Measurements from ENCODE around the gene ACP1.

Gene ACP1

DNA sequence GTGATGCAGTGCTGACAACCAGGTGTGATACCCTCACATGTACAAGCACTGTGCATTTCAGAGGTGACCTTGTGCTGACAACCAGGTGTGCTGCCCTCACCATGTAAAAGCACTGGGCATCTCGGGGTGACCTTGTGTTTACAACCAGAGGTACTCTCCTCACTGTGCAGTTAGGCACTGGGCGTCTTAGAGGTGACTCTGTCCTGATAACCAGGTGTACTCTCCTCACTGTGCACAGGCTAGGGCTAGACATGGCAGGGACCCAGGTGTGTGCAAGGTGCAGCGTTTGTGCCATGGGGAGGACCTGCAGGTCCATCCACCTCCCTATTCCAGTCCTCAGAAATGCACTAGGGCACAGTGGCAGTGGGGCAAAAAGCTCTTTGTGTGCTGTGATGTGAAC, 31.6 kb downstream of the ACP1 start:
- DNase-seq (ENCODE audit: low read depth): no peak
- TF ChIP-seq, protein P1, sequence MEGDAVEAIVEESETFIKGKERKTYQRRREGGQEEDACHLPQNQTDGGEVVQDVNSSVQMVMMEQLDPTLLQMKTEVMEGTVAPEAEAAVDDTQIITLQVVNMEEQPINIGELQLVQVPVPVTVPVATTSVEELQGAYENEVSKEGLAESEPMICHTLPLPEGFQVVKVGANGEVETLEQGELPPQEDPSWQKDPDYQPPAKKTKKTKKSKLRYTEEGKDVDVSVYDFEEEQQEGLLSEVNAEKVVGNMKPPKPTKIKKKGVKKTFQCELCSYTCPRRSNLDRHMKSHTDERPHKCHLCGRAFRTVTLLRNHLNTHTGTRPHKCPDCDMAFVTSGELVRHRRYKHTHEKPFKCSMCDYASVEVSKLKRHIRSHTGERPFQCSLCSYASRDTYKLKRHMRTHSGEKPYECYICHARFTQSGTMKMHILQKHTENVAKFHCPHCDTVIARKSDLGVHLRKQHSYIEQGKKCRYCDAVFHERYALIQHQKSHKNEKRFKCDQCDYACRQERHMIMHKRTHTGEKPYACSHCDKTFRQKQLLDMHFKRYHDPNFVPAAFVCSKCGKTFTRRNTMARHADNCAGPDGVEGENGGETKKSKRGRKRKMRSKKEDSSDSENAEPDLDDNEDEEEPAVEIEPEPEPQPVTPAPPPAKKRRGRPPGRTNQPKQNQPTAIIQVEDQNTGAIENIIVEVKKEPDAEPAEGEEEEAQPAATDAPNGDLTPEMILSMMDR (IDR thresholded peaks at IDR 0.05; ENCODE audit: control insufficient read depth, insufficient read depth, low read depth, low read length, missing control alignments): no peak
- H3K4me3 ChIP-seq (ENCODE audit: control insufficient read depth, low read depth, low read length): no peak overlapping the region

DNA sequence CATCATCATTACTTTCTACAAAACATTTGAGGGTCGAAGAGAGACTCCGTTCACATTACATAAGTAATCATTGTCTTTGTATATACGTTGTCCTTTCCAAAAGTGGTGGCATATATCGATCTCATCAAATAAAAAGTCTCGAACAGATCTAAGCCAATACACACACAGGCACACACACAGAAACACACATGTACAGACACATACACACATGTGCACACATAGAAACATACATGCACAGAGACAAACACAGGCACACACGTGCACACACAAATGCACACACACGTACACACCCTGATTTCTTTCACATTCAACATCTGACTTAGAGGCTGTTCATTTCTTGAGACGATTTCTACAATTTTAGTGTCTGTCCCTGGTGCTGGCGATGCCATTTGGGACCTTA, 40.6 kb downstream of the ACP1 start:
- TF ChIP-seq, protein P1 (IDR thresholded peaks at IDR 0.05; ENCODE audit: control insufficient read depth, insufficient read depth, low read depth, low read length, missing control alignments): no peak
- DNase-seq (ENCODE audit: low read depth): no peak
- no peak overlapping the region for H3K4me3 ChIP-seq (ENCODE audit: control insufficient read depth, low read depth, low read length)

DNA sequence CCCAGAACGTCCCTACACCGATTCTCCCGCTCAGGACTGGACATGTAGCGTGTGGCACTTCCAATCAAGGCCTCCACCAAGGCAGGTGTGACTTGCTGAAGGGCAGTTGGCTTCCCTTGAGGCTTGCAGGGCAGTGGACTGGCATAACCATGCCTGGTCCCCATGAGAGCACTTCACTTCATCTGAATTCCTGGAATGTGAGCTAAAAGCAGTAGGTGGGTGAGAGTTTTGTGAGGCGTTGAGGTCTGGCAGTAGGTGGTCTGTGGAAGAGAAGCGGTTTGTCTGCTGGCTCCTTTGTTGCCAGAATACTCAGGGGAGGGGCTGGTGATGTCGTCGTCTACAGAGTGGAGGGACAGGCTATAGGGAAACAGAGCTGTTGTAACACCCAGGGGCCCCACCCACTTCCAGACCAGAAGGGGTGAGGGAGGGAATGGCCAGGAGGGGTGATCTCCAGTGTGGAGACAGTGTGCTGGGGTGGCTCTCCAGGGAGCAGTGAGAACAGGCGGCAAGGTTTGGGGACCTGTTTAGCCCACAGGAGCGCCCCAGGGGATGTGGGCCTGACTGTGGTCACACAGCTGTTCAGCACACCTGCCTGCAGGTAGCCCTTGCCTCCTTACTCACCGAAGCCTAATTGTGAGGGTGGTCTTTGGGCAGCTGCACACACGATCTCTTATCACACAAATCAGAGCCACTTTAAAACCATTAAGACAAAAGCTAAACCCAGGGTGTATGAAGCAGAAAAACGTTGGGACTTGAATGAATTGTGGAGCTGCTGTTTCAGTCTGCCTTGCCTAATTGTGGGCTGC, 44.6 kb downstream of the ACP1 start:
- DNase-seq (ENCODE audit: low read depth): no peak
- H3K4me3 ChIP-seq (ENCODE audit: control insufficient read depth, low read depth, low read length): no peak overlapping the region
- TF ChIP-seq, protein P1 (IDR thresholded peaks at IDR 0.05; ENCODE audit: control insufficient read depth, insufficient read depth, low read depth, low read length, missing control alignments): no peak

DNA sequence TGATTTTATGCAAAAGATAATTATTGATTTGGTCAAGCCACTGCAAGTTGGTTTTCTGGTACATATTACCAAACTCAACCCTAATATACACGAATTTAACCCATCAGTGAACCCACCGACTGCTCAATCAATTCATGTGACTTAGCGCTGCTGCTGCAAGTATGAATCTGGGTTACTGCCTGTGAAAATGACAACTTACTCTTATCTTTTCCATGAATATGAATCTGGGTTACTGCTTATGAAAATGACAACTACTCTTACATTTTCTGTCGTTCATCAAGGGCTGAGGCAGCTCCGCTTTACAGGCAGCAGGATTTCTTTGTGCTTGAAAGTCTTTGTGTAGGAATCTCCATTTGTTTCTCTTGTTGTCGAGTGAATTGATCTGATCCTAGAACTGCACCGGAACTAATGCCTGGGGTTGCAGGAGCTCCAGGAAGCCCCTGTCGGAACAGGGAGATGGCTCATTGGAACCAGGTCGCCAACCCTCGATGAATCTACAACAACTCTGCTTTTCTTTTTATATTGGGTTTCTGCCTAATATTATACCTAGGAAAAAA, 45.3 kb downstream of the ACP1 start:
- H3K4me3 ChIP-seq (ENCODE audit: control insufficient read depth, low read depth, low read length): no peak overlapping the region
- TF ChIP-seq, protein P1 (IDR thresholded peaks at IDR 0.05; ENCODE audit: control insufficient read depth, insufficient read depth, low read depth, low read length, missing control alignments): no peak
- DNase-seq (ENCODE audit: low read depth): no peak

DNA sequence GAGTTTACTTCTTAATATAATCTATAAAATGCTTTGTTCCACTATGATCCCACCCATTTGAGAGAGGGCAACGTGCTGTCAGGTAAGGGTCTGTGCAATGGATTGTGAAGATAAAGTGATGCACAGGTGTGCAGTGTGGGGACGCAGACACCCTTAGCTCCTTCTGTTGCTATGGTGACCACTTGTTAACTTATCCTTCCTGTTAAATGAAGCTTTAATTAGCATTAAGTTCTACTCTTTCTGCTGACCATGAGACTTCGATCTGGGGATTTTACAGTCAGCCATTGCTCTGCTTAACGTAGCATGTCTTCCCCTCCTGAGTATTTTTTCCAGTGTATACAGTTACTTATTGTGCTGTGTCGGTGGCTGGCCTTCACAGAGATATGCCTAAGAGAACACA, 46.2 kb downstream of the ACP1 start:
- H3K4me3 ChIP-seq (ENCODE audit: control insufficient read depth, low read depth, low read length): no peak overlapping the region
- no peak for DNase-seq (ENCODE audit: low read depth)
- TF ChIP-seq, protein P1 (IDR thresholded peaks at IDR 0.05; ENCODE audit: control insufficient read depth, insufficient read depth, low read depth, low read length, missing control alignments): no peak

DNA sequence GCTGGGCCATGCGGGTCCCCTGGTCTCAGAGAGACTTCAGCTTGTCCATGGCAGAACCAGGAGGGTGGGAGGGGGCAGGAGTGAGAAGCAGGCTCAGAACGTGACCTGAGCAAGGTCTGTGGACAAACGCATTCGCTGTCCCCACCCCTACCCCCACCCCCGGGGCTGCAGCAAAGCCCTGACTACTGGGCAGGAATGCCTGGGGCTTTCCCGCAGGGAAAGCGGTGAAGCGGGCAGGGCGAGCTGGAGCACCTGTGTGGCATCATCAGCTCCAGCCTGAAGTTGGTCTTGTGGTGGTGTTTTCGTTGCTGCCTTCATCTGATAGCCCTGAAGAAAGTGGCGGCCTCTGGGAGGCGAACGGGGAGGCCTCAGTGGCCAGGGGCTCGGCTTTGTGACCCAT, 49.2 kb downstream of the ACP1 start:
- TF ChIP-seq, protein P1 (IDR thresholded peaks at IDR 0.05; ENCODE audit: control insufficient read depth, insufficient read depth, low read depth, low read length, missing control alignments): no peak
- DNase-seq (ENCODE audit: low read depth): no peak
- H3K4me3 ChIP-seq (ENCODE audit: control insufficient read depth, low read depth, low read length): no peak overlapping the region

Measured in AG09309 (cell line).